Breast epithelium (tissue), 4 donors: ENCODE data around the gene NCAPD3. TPM values are rescaled to one million over a fixed set of nuclear protein-coding genes. Genes with fewer than 3 reads are reported as not detected.

Source experiments
- DNase-seq, 2 donors: peaks; one replicate each; pipeline ENCODE4 v3.0.0-alpha.2; 2019; ENCODE audit warnings: low spot score in 2 of 2
- H3K27ac ChIP-seq, 2 donors: fragments of 200-600 bp; sonication (generic) in 1 of 2; one replicate each; pipeline ENCODE4 v1.5.1; 2016 to 2019; ENCODE audit warnings: mild to moderate bottlenecking in 1 of 2
- H3K27me3 ChIP-seq, 2 donors: fragments of 200-600 bp; sonication (generic) in 1 of 2; one replicate each; pipeline versions ENCODE4 v1.5.1 to v1.6.0; 2017 to 2019; ENCODE audit warnings: control low read depth in 1 of 2, mild to moderate bottlenecking in 1 of 2
- H3K36me3 ChIP-seq: fragments of 200-600 bp; one replicate; pipeline ENCODE4 v1.5.1; 2019
- H3K4me1 ChIP-seq, 2 donors: fragments of 200-600 bp; sonication (generic); one replicate each; pipeline ENCODE4 v1.5.1; 2016 to 2019; ENCODE audit warnings: control low read depth in 1 of 2
- H3K4me3 ChIP-seq, 3 donors: fragments of 200-600 bp; sonication (generic); 1 replicate in 2 of 3; 2 replicates in 1 of 3; pipeline ENCODE4 v1.5.1; 2016 to 2019; ENCODE audit warnings: mild to moderate bottlenecking in 3 of 3, moderate library complexity in 2 of 3
- H3K9me3 ChIP-seq, 2 donors: fragments of 200-600 bp; sonication (generic) in 1 of 2; one replicate each; pipeline ENCODE4 v1.5.1; 2016 to 2019; ENCODE audit warnings: control low read depth in 1 of 2
- POLR2A ChIP-seq: fragments of 450-650 bp; IDR thresholded peaks from one replicate; pipeline ENCODE4 v1.6.1; 2016; ENCODE audit warnings: antibody characterized with exemption, mild to moderate bottlenecking, moderate library complexity
- intact Hi-C: fragments of 100-400 bp; cut with DNase I; formaldehyde crosslinking; loops from one replicate; pipeline ENCODE4 v1.15.1; 2023; ENCODE audit warnings: low total_unique reads
- total RNA-seq, 3 donors: library from RNA; depleted of rRNA; stranded (reverse); fragments of >200 nt; gene quantifications; one replicate each; pipeline ENCODE4 v1.1.0, GENCODE V29; 2016

Gene NCAPD3
- total RNA-seq, 3 donors from 2014 or later, result 12.0 to 16.5 (median 12.1) TPM

DNA sequence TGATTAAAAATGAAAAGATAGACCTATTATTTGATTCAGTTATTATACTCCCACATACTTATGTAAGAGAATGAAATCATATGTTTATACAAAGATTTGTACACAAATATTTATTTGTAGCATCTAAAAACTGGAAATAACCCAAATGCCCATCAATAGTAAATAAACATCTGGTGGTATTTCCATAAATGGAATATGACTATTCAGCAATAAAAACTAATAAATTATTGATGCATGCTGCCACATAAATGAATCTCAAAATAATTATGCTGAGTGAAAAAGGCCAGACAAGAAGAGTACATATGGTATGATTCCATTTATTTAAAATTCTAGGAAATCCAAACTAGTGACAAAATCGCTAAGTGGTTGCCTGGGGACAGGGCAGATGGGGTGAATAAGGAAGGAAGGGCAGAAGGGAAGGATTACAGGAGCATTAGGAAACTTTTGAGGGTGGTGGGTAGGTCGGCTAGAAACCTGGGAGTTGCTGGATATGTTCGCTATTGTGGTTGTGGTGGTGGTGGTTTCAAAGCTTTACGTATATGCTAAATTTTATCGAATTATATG lies 113.4 kb downstream of the NCAPD3 start:
- no peak for DNase-seq
- Histone ChIP-seq H3K4me1 (no peaks in the 10 kb centered on the region), H3K36me3 (no peaks in the 10 kb centered on the region), H3K27ac (no peak overlapping the region), H3K4me3 (no peak overlapping the region), H3K9me3 (peaks cover 4 to 7% of the 10 kb centered on the region in 2 donors), H3K27me3 (no peaks in the 10 kb centered on the region)
- no peak for TF ChIP-seq POLR2A
- intact Hi-C loops, result no loop called here

Other genes starting within 250 kb of the NCAPD3 start
- 10 to 100 TPM; 25.0 to 34.5 (median 33.8) TPM for gene JAM3, start 154.9 kb downstream of the NCAPD3 start, total RNA-seq
- gene VPS26B, start 704 bp upstream of the NCAPD3 start, total RNA-seq, result 10 to 100 TPM; 34.4 to 45.0 (median 40.1) TPM
- gene THYN1, start 29.4 kb upstream of the NCAPD3 start, total RNA-seq, result 10 to 100 TPM; 51.7 to 73.9 (median 58.7) TPM
- gene ACAD8, start 29.6 kb upstream of the NCAPD3 start, total RNA-seq, result 10 to 100 TPM; 20.5 to 46.2 (median 40.4) TPM
- gene GLB1L3, start 52.4 kb upstream of the NCAPD3 start, total RNA-seq, result 1 to 10 TPM in 2 of 3 donors, not detected in 1; 1.0 to 1.6 TPM
- 10 to 100 TPM in 1 of 3 donors, 1 to 10 TPM in 2; 3.4 to 11.5 (median 6.6) TPM for gene GLB1L2, start 108.0 kb upstream of the NCAPD3 start, total RNA-seq
- 1 to 10 TPM in 2 of 3 donors, under 1 TPM in 1; 0.16 to 2.9 (median 2.8) TPM for gene B3GAT1, start 188.3 kb upstream of the NCAPD3 start, total RNA-seq